ENCODE data around the gene GABRR1.
"Not testable (repeated sequence)": the region's sequence is repeated elsewhere in the genome, so short reads cannot be mapped to it uniquely, and the experiment has no call there.

Gene GABRR1

DNA sequence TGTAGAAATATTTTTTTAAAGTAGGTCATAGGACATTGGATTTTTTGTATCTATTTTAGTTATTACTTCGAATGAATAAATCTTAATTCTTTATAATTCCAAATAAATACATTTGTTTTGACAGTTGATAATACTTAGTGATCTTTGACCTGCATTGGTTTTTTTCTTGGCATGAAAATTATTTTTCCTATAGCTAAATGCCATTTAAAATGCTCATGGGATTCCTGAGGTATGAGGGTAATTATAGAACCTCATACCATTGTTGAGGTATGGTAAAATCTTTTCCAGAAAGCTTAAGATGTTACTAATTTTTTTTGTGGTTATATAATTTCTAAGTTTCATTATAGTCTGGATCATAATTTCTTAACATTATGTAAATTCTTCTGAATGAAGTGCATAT, 63.0 kb downstream of the GABRR1 start:
- DNase-seq: no peak

DNA sequence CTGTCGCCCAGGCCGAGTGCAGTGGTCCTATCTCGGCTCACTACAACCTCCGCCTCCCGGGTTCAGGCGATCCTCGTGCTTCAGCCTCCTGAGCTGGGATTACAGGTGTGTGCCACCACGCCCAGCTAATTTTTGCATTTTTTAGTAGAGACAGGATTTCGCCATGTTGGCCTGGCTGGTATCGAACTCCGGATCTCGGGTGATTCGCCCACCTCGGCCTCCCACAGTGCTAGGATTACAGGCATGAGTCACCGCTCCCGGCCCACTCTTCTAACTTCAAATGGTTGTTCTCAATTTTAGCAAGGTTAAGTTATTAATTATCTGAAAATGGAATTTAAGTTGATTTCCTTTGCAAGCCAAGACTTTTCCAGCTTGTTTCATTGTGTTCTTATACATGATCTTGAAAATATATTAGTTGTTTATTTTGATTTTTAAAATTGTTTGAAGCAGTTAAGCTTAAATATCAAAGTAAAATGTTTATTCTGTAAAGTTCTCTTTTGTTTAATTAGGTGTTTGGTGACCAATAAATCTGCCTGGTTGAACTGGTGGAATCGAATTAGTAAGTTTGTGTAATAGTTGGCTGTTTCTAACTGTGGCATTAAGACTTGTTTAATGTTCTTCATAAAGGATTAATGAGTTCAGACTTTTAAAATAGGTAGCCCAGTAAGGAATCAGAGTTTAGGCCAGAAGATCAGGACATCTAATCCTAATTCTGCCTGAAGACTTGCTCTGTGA, 69.0 kb downstream of the GABRR1 start:
- DNase-seq: no peak

DNA sequence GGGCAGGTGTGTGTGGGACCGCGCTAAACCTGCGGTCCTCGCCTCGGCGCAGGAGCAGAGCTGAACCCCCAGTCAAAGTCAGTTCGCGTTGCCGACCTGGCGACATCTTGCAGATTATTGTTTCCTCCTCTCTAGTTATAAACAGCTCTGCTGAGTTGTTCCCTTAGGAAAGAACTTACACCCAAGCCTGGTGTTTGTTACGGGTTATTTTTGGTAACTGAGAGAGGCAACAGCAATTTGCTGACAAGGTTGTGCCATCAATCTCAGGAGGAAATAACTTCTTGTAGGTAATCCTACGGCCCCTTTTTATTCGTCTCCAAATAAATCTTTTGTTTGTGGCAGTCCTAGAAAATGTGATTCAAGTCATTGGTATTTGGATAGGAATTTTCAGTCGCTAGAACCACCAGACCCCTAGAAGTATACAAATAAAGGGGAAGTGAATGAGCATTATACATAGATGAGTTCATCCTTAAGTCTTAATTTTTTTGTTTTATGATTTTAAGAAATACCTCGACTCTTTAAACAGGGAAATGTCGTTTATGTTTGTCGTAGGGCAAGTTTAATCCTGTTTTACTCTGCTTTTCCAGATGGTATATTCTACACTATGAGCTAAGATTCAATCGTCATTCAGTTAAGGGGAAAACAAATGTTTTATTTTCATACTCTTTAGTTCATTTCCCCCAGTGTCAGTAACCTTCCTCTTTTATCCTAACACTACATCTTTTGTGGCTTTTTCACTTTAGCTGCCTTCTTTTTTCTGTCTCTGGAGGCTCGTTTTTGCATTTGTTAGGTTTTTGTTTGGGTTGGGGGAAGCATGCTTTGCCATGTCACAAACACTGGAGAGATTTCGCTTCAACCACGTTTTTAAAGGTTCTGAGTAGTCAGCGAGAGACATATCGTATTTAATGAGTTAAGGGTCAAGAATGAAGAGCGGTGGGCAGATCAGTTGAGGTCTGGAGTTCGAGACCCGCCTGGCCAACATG, 70.1 kb downstream of the GABRR1 start:
- peak in 2 of 5 experiments; percentile 6 to 59 for DNase-seq

DNA sequence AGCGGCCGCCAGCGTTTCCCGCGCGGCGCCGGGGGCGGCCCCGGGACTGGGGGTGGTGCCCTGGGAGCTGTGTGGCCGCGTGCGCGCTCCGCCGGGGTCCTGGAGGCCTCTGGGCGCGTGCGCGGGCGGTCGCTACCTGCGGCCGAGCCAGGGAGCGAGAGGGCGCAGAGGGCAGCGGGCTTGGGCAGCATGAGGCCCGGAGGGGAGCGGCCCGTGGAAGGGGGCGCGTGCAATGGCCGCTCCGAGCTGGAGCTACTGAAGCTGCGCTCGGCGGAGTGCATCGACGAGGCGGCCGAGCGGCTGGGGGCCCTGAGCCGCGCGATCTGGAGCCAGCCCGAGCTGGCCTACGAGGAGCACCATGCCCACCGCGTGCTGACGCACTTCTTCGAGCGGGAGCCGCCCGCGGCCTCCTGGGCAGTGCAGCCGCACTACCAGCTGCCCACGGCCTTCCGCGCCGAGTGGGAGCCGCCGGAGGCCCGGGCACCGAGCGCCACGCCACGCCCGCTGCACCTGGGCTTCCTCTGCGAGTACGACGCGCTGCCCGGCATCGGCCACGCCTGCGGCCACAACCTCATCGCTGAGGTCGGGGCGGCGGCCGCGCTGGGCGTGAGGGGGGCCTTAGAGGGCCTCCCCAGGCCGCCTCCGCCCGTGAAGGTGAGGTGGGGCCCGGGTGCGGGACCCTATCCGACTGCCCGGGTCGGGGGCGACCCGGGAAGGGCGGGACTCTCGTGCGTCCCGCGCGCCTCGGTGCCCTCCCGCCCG, 71.0 kb downstream of the GABRR1 start, which contains the start of gene PM20D2:
TSS of gene PM20D2 (plus strand) at position 100 of the 762 bp plus-strand sequence. CDS start at position 190, 90 bp downstream.
- DNase-seq: peak; percentile 30 to 79 (median 47)

DNA sequence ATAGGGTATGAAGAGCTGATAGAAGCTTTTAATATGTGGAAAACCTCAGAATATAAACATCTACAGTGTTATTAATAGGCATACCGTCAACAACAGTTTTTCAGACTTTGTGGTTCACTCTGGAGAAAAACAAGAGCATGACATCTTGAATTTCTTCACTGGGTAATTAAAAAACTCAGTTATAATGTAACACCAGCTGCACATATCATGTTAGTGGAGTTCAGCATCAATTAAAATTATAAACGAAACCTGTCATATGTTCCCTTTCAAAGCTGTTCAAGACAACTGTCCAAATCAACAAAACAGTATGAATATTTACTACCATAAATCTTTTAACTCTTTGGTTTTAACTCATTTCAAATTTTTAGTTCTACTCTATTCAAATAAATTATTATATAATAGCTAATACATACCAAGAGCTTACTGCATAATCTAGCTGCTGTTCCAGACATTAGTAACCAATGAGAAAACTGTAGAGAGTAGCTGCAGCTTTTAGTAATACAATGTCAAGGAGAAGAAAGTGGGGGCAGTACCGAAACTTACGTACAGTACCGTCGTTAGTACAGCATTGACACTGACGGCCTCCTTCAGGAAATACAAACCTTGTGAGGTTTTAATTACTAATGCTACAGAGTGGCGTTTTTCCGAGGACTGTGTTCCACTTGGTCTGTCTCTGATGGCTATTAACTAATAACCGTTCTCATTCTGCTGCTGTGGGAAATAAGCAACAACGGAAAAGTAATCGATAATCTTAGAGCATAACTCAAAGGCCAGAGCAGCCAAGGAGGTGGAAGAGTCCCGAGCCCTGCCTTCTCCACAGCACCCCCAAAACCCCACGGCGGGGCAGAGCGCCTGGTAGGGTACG, 71.8 kb downstream of the GABRR1 start:
- peak in 2 of 5 experiments; percentile 16 to 84 for DNase-seq

DNA sequence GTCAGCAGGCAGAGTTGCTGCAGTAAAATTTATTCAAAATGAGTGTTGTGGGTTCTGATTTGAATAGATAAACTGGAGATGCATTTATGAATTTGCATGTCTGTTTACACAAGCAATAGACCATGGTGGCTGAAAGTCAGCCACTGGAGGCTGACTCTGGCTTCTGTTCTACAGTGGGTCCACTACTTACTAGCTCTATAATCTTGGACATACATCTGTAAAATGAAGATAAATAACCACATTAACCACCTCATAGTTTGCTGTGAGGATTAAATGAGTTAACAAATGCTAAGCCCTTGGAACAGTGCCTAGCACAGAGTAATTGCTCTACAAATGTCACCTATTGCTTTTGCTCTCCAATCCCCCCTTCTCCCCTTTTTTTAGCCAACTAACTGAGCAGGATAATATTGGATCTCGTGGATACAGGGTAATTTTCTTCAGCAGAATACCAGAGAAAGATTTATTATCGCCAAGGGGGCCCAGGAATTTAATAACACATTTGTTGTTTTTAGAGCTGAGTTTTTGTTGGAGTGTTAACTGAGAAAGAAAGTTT, 72.7 kb downstream of the GABRR1 start:
- DNase-seq: peak in 1 of 5 experiments; percentile 88

DNA sequence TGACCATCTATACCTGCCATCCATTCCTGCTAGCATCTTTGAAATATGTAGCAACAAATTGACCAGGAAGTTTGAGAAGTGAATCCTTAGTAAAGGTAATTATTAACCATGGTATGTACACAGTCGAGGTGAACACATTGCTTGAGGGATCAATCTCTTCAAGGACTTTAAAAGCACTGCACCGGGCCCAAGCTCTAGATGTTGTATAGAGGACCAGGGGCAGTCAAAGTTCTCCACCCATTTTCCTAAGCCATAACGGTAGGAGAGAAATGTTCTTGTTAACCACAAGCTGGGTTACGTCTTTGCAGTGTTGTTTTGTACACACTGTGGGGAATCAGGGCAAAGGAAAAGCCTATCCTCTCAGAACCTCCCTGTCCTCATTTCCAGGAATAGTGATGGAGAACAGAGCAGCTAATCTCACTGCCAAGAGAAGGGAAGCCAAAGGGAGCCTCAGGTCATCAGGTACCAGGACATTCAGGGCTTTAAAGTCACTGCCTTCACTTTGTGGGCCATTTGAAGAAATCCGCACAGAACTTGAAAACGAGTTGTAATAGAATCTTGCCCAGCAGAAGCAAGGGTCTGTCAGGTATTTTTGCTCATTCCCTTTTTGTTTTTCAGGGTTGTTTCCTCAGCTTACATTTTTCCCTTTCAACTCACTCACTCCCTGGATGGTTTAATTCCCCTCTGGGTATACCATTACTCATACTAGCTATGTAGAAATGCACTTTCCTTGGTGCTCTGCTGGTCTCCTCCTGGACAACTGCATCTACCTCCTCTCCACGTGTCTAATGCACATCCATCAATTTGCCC, 76.6 kb downstream of the GABRR1 start:
- DNase-seq: no peak

DNA sequence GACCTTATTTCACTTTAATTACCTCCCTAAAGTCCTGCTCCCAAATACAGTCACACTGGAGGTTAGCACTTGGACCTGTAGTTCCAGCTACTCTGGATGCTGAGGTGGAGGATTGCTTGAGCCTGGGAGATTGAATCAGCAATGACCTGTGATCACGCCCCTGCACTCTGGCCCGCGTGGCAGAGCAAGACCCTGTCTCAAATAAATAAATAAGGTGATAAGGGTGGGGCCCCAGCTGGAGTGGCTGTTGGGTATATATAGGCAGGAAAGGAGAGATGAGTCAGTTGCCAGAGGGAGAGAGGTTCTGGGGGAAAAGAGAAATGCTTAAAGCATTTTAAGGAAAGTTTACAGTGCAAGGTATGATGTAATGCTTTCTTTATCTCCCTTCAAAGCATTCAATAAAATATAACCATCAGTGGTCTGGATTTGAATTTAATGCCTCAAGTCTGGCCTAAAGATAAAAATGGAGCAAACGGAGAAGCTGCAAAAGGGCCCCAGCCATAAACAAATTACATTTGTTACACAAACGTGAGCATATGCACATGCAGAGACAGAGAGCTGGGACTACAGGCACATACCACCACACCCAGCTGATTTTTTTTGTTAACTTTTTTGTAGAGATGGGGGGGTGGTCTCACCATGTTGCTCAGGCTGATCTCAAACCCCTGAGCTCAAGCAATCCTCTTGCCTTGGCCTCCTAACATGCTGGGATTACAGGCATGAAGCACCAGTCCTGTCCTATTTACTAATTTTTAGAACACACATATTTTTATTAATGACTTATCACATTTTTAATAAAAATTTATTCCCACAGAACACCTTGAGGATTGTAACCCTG, 77.4 kb downstream of the GABRR1 start:
- no peak for DNase-seq

DNA sequence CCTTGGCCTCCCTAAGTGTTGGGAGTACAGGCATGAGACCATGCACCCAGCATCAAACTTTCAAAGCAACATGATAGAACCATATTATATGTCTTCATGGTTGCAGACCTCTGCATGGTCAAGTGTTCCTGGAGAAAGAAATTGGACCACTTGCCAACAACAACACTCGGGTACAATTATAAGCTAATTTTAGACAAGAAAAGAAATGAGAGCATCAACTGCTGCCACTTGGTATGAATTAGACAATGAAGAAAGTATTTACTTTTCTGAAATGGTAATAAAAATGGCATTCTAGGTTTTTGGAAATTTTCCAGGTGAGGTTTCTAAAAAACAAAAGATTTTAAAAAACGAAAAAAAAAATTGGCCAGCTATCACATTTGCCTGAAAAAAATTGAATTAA, 79.0 kb downstream of the GABRR1 start:
- no peak for DNase-seq

DNA sequence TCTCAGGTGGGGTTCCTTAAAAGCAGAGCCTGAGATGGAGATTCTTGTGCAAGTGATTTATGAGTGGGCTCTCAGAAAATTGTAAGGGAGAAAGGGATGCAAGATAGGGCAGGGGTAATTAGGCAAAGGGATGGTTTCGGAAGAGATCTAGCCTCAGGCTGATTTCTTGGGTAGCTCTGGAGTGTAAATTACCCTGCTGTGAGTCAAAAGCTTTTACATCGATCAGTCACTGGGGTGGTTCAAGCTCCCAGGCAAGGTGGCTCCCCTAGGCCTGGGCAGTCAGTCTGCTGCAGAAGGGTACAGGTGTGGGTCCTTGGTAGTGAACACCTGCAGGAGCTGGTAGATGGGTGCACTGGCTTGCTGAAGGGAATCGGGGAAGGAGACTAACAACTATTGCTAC, 82.4 kb downstream of the GABRR1 start:
- DNase-seq: no peak

DNA sequence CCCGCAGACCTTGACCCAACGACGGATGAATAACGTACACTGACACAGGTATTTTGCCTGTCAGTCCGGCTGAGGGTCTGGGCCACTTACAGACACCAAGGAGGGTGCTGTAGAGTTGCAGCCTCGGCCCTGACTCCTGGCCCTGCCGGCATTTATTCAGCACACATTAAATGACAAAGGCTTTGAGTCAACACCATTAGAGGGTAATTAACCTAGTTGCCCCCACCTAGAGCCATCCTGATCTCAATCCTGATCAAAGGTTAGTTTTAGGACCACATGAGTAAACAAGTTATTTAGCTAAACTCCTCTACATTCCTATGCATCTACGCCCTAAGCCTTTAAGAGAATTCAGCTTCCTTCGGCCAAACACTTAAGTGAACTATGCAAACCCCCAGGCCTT, 83.2 kb downstream of the GABRR1 start:
- DNase-seq: no peak

DNA sequence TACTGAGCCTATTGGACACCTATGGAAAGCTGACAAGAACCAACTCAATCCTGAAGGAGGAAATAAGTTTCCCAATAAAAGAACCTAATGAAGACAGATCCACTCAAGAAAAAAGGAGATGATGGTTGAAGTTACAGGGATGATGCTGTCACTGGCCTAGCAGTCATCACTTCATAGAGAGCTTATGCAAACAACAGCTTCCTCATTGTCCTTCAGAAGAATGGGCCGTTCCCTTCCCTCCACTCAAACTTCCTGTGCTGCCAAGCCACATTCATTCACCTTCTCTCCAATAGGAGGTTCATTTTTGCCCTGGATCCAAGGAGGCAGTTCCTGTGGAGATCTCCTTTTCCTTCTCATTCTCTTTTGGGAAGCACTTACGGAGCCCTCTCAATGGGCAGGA, 85.1 kb downstream of the GABRR1 start:
- DNase-seq: no peak

DNA sequence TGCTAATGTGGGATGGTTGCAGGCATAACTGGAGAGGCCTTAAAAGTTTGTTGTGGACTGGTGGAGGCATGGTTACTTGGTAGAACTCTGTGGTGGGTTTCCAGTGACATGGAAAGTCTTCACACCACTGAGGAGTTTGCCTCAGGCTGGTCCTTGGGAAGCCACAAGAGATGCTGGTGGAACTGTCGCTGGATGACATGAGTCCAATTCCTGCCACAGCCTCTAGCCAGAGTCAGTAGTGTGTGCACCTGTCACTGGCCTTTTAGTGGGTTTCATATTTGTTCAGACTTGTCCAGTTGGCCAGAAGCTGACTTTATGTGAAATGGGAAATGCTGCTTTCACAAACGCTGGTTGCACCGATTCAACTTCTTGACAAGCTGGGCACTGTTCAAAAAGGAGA, 85.6 kb downstream of the GABRR1 start:
- DNase-seq: no peak

DNA sequence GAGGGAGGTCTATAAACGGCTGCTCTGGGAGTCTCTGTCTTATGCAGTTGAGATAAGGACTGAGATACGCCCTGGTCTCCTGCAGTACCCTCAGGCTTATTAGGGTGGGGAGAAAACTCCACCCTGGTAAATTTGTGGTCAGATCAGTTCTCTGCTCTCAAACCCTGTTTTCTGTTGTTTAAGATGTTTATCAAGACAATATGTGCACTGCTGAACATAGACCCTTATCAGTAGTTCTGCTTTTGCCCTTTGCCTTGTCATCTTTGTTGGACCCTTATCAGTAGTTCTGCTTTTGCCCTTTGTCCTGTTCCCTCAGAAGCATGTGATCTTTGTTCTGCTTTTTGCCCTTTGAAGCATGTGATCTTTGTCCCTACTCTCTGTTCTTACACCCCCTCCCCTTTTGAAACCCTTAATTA, 88.9 kb downstream of the GABRR1 start:
- not testable (repeated sequence) for DNase-seq

All from T-helper 2 cell (primary cell).